NCI-H146 (cell line): ENCODE measurements around the gene MAN1A1.
A peak's percentile ranks its signal among the peaks of the same experiment; 100 is the strongest.

Experiments
- DNase-seq: peaks from one replicate; lab custom pipeline; 2025; lab: John Stamatoyannopoulos, UW

MAN1A1 gene

DNA sequence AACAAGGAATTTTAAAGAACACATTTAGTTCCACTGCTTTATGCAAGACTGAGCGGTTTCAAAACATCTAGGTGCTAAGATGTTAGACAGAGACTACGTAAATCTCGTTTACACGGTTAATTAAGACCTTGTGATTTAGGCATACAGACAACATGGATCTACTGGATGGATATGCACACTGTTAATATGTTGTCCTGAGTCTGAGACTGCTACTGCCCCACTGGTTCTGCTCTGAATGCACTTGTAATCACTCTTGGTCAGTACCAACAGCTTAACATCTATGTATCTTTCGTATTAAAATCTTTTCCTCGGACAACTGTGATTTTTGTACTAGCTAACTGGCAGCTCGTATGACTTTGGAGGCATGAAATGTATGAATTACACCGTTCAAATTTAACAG, 3.1 kb downstream of the MAN1A1 start:
- no peak for DNase-seq

DNA sequence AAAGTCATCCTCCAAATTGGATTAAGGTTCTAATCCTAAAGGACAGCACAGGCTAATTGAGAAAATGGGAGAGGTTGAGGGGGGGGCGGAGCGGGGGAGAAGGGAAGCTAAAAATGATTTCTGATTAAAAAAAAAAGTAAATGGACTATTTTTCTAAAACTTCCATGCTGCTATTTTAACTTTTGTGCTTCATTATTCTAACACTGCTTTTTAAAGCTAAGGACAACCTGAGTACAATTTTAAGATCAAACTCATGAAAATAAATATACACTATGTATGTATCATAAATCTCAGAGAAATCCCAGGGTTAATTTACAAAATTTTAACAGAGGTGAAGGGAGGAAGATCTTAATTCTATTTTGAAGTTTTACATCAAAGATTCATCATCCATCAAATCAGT, 4.4 kb downstream of the MAN1A1 start:
- no peak for DNase-seq

- no peak for DNase-seq
Observed at GRCh38 chr6:119344306-119344705, 5.3 kb downstream of the MAN1A1 start.

DNA sequence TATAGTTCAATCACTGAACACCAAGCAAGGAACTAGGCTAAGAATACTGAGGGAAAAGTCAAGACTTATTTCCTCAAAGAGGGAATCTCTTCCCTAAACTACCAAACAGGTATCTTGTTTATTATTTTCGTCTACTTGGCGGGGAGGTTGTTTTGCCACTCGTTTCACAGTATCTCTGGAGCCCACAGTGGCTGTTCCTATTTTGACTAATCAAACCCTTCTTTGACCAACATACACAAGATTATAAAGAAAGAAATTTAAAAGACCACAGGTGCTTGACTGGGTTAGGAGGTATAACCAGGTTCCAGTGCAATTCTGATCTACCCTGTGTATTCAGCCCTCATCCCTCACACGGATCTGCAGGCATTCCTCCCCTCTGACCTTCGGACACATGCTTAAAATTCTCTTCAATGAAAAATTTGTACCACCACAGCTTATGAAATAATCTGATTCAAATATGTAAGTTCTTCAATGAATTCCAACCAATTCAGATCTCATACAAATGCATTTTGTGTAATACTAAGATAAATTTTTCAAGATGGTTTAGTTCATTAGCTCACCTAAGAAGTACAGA, 5.9 kb downstream of the MAN1A1 start:
- DNase-seq = no peak

DNA sequence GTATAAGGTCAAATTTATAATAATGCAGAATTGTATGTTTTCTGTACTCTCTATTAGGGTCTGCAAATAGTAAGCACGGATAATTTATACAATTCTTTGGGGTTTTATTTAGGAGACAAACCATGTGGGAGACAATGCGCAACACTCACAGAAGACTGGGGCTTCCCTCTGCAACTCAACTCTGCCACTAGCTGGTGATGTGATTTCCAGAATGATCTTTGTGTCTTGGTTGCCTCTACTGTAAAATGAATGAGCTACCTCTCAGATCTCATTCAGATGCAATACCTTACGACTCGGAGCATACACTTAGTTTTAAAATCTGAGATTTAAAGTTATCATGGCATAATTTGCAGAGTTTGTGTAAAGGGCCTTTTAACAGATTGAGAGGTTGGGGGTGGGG, 6.4 kb downstream of the MAN1A1 start:
- DNase-seq = no peak

DNA sequence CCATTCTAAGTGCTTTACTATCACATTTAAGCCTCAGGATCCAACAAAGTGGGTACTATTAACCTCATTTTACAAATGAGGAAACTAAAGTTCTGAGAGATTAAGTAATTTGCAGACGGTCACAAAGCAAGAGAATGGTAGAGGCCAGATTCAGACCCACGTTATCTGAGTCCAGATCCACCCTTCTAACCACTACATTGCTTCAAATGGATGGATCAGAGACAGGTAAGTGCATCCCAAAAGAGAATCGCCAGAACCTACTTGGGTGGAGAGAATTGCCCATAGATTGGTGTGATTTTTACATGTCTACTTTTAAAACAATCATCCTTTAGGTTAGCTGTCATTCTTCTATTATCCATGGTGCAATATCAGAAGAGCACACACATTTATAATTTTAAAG, 7.1 kb downstream of the MAN1A1 start:
- DNase-seq = no peak

DNA sequence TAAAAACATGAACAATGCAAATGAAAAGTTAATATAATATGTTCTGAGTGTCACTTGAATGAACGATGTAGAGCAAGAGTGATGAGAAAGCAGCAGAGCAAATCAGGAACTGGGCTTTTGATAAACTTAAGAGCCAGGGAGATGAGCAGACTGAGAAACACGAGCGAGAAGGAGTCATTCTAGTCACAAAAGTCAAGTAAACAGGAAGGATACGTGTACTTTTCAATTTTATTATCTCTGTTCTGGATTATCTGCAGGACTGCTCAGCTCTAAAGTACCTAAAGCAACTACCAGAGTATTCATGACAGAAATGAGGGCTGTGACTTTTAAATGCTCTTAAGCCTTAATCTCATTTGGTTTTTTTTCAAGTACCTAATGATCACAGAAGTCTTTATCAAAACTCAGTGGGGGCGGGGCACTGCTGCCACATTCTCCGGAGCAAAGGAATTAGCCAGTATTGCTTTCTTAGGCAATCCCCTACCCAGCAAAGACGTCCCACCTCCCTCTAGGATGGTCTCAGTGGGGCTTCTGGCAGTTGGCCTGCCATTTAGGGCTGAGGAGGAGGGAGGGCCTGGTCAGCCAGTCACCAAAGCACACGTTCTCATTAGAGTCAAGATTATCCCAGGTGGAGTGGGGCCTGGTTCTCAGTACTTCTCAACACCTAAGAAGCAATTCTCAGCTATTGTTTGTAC, 8.6 kb downstream of the MAN1A1 start:
- DNase-seq = no peak

DNA sequence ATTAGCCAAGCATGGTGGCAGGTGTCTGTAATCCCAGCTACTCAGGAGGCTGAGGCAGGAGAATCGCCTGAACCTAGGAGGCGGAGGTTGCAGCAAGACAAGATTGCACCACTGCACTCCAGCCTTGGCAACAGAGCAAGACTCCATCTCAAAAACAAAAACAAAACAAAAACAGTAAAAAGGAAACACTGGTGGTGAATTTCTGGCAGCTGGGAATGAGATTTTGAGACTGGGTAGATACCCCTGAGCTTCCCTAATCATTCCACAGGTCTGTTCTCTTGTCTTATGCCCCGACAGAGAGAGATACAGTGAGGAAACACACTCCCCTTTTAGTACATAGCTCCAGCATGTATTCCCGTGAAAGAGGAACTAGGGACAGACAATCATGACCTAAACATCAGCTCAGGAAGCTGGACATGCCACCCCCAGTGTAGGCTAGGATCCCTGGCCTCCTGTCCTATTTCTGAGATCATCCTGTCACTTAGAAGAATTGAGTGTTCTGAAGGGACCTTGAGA, 9.6 kb downstream of the MAN1A1 start:
- DNase-seq = no peak

GRCh38 chr6:119337762-119338161, 11.8 kb downstream of the MAN1A1 start:
- no peak for DNase-seq

- DNase-seq = no peak
Observed at GRCh38 chr6:119337252-119337651, 12.3 kb downstream of the MAN1A1 start.

- no peak for DNase-seq
Observed at GRCh38 chr6:119334535-119335264, 14.9 kb downstream of the MAN1A1 start.

- DNase-seq = peak; percentile 16
Observed at GRCh38 chr6:119333707-119334295, 15.8 kb downstream of the MAN1A1 start.

DNA sequence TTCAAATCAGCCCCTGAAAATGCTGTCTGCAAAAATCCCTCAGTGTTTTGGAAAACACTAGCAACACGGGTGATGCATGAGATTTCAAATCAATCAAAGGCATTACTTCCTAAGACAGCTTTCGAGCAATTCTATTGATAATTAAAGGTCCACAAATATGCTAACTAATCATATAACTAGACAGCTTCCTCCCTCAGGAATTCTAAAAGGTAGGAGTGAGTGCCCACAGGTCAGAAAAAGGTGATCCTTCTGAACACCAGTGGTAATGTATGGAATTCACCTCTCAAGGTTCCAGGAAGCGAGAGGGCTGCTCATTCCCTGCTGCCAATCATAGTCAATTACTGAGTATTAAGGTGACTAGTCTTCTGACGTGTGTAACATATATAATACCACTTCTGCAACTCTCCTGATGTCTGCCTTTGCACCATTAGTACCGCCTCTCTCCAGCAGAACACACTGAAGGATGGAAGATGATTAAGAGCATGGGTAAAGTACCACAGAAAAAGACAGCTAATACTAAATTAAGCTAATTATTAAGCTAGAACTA, 16.4 kb downstream of the MAN1A1 start:
- no peak for DNase-seq

- no peak for DNase-seq
Observed at GRCh38 chr6:119331663-119332286, 17.8 kb downstream of the MAN1A1 start.

- DNase-seq = no peak
Observed at GRCh38 chr6:119330520-119331113, 18.9 kb downstream of the MAN1A1 start.

- DNase-seq = no peak
Observed at GRCh38 chr6:119329794-119330180, 19.8 kb downstream of the MAN1A1 start.

GRCh38 chr6:119328892-119329793, 20.4 kb downstream of the MAN1A1 start:
- no peak for DNase-seq

GRCh38 chr6:119328254-119328653, 21.3 kb downstream of the MAN1A1 start:
- no peak for DNase-seq

DNA sequence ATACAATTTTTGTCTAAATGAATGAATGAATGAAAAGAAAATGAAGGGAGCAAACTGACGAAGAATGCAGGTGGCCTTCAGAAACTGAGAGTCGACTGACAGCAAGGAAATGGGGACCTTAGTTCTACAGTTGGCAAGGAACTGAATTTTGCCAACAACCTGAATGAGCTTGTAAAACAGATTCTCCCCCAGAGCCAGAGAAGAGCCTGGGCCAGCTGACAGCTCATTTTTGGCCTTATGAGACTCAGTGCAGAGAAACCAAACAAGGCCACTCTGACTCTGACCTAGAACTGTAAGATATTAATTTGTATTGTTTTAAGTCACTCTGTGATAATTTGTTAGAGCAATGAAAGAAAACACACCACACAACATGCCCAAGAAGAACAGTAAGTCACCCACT, 21.8 kb downstream of the MAN1A1 start:
- DNase-seq = no peak

- DNase-seq = no peak
Observed at GRCh38 chr6:119326291-119327005, 23.1 kb downstream of the MAN1A1 start.
